Activated CD4-positive, alpha-beta T cell treated with anti-CD3 and anti-CD28 coated beads, Interleukin-2, Interleukin-4, amounts not matched to agents 100 ng/mL and 50 ng/mL, durations not matched to agents 16 hours and 8 hours (primary cell): ENCODE data around the gene RNF144A.
A peak's percentile ranks its signal among the peaks of the same experiment; 100 is the strongest.

Experiments used
- DNase-seq: peaks from one replicate; pipeline ENCODE4 v3.0.0-alpha.2; 2020; ENCODE audit warnings: low spot score

The RNF144A gene

DNA sequence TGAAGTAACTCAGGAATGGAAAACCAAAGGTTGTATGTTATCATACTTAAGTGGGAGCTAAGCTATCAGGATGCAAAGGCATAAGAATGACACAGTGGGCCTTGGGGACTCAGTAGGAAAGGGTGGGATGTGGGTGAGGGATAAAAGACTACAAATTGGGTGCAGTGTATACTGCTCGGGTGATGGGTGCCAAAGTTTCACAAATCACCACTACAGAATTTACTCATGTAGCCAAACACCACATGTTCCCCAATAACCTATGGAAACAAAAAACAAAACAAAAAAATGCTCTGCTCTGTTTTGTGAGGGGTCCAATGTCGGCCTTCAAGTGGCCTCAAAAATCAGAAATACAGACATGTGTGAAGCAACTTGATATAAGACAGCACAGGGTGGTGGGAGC is 8.9 kb upstream of the RNF144A start:
- DNase-seq = no peak

DNA sequence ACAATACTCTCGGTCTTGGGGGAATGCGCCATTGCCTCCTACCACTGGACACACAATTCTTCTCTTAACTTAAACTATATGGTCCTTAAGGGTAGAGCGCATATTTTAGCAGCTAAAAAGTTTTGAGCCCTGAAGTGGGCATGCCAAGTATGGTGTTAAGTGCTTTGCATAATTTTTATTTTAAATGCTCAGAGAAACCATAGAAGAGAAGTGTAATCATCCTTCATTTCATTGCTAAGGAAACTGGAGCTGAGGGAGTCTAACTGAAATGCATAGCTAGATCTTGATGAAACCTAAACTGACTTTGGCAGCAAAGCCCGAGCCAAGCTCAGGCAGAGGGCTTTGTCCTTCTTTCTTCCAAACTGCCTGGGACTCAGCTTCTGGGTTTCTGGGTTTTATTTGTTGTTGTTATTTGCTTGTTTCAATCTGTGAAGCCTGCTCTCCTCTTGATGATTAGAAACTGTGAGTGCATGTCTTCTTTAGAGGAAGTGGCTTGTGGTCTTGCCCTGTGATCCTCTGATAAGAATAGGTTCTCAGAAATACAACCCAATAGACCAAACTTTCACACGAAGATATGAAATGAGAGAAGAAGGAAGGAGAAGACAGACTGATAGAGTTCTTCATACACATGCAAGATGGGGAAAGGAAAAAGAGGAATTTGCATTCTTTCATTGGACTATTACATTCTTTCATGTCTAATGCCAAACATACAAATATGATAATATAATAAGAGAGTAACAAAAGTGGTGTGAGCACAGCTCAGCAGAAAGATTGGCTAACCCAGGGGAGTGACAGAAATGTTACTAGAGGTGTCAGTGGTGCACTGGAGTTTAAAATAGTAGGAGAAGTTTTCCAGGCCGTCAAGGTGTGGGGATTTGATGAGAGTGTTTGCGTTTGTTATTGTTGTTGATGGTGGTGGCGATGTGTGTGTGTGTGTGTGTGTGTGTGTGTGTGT is 7.5 kb upstream of the RNF144A start:
- peak; percentile 87 for DNase-seq

DNA sequence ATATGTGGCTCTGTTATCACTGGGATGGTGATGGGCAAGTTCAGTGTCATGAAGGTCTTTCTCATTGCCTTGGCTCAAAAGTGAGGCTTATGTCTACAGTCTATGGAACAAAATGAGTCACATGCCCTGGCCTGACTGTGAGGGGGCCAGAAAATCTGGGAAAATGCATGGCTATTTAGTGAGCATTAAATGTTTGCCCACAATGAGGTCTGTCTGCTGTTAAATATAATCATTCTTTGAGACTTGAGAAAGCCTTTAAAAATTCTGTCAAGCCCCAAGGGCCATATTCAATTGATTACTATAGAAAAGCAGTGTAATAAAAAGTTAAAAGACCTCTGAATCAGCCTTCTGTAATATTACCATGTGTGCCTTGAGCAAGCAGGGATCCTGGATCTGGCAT is 5.5 kb upstream of the RNF144A start:
- no peak for DNase-seq

DNA sequence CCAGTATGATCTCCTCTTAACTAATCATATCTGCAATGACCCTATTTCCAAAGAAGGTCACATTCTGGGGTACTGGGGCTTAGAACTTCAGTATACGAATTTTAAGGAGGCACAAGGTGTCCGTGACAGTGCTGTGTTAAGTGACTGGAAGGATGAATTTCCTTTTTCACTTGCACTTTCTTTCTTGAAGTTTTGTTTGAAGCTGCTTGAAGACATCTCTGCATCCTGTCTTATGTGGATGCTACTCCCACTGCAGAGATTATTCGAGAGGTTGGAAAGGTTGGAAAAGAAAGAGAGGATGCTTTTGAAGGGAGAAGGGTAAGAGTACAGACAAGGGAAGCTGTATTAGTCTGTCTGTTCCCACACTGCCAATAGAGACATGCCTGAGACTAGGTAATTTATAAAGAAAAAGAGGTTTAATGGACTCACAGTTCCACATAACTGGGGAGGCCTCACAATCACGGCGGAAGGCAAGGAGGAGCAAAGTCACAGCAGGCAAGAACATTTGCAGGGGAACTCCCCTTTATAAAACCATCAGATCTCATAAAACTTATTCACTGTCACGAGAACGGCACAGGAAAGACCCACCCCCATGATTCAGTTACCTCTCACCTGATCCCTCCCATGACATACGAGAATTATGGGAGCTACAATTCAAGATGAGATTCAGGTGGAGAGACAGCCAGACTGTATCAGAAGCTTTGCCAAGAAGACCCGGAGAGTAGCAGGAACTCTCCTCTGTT is 3.6 kb upstream of the RNF144A start:
- peak; percentile 50 for DNase-seq

DNA sequence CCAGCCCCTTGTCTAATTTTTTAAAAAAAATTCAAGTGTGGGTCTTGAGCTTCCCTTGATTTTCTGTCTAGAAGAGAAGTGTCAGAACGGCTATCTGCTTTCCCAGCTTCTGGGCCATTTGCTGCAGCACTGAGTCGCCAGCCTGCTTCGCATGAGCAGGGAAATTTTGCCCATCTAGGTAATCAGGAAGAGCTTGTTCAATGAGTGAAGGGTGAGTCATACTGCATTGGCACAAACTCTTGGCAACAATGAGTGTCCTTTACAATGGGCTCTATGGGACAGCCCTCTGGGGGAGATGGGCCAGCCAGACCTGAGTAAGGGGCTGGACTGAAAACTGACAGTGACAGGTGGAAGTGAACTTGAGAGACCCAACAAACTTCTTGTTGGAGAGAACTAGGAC is 2.4 kb upstream of the RNF144A start:
- peak; percentile 47 for DNase-seq

DNA sequence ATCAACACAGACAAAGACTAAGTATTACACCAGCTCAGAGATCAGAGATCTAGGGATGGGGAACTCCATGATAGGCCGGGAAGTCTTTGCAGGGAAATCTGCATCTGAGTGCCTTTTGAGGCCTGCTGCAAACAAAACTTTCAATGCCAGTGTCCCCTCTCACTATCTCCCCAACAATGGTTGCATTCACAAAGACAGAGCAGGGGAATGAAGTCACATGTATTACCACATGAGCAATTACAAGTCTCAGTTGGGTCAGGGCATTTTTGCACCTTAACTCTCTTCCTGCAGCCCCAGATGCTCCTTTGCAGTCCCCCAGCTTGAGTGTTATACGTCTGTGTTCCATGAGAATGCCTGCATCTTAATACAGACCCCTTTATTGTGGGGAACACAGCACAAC is 1.8 kb upstream of the RNF144A start:
- DNase-seq = no peak

DNA sequence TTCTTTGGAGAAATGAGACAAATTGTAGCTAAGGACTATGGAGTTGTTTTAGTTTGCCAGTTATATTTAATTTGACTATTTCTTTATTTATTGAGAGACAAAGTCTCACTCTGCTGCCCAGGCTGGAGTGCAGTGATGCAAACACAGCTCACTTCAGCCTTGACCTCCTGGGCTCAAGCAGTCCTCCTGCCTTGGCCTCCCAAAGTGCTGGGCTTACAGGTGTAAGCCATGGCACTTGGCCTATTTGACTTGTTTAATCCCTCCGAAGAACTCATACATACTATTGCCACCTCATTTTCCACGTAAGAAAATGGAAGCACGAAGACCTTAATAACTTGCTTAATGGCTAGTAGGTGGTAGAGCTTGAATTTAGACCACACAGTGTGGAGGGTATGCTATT is 988 bp upstream of the RNF144A start:
- no peak for DNase-seq

DNA sequence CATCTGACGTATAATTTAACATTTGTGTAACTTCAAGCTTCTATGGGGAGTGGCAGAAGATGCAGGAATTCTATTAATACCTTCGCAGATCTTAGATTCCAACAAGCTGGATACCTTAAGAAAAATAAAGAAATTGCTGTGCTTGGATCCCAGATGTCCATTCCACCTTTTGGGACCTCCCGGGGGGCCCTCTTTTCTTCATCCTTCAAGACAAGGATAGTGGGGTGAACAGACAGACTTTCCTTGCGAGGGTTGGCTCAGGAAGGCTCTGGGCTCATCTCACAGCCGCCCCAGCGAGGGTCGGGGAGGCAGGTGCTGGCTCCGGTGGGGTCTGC is 509 bp upstream of the RNF144A start:
- no peak for DNase-seq

DNA sequence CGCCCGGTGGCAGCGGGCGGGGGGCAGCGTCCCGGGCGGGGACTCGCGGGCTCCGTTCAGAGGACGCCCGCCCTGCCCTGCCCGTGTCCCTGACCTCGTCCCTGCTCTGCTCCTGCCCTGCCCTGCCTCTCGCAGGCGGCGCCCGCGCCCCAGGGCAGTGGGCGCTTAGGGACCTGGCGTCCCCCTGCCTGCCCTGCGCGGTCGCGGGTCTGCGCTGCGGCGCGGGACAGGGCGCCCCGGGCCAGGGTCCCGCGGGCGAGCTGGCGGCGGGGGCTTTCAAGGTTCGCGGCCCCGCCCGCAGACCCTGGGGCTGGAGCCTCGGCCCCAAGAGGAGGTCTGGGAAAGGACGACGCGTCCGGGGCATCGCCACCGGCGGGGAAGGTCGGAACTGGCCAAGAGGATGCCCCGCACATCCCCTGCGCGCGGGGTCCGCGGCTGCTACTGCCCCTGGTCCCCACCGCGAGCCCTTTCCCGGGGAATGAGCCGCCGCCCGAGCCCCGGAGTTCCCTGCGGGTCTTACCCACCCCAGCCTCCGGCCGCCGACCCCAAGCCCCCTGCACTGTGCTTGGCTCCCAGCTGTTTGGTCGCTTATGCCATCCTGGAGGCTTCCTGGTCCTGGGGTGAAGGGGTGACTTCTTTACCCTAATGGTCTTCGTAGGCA is 679 bp downstream of the RNF144A start:
- no peak for DNase-seq

DNA sequence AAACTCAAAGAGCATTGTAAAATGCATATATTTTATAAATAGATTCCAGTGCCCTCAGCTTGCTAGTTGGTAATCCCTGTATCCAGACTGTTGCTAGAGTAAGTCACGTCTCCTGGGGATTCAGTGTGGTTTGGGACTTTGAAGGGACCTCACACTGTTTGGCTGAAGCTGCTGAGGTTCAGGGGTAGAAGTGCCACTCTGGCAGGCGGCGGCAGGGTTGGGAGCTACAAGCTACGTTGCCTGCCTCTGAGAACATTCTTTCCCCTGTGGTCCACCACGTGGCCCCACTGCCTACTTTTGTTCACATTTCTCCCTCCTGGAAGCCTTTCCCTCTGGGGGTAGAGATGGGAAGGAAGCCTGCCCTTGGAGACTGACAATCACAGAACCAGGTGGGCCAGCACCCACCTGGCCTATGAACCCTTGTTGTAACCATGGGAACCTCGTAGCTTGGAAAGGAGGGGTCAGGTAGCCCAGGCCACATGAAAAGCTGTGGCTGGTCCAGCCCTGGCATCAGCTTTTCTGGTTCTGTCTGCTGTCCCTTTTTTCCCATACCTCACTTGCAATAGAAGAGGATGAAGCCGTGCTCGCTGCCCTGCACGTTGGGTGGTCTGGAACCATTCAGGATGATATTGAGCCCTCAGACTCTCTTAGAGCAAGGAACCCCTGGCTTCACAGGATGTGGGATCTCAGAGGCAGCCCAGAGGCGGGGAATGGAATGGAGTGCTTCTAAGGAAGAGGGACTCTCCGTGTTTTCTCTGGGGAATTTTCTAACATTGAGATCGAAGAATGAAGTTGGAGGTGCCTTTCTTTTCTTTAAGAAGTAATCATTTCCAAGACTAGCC is 2.9 kb downstream of the RNF144A start:
- DNase-seq = no peak

DNA sequence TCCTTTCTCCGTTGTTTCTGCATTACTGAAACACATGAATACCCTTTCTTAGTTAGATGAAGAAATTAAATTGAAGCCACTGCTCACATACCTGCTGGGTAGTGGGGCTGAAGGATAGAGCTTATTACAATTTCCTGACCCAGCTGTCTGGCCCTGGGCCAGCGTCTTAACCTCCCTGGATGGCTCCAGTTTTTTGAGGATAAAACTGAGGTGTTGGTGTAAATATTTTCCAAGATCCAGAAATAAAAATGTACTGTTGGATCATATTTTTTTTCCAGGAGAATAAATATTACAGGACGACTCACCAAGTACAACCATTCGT is 3.5 kb downstream of the RNF144A start:
- no peak for DNase-seq

DNA sequence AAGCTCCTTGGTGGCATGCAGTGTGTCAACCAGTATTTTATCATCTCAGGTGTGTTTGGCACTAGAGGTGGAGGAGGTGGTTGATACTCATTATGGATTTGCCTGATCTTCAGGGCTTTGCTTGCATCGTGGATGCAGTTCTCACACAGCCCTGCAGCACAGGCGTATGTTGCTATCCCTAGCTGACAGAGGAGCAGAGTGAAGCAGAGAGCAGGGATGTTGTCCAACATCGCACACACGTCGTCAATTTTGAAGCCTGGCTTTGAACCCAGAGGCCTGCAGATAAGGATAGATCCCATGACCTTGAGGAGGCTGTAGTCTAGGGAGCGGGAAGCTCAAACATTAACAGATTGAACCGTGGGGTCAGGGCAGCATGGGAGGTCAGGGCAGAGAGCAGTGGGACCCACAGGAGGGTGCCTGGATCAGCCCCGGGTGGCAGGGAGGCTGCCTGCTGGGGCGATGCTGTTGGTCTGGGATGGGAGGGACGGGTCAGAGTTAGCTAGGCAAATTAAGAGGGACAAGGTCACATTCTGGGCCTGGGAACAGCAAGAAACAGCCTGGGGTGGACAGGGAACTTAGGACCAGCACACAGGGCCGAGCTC is 4.2 kb downstream of the RNF144A start:
- no peak for DNase-seq

DNA sequence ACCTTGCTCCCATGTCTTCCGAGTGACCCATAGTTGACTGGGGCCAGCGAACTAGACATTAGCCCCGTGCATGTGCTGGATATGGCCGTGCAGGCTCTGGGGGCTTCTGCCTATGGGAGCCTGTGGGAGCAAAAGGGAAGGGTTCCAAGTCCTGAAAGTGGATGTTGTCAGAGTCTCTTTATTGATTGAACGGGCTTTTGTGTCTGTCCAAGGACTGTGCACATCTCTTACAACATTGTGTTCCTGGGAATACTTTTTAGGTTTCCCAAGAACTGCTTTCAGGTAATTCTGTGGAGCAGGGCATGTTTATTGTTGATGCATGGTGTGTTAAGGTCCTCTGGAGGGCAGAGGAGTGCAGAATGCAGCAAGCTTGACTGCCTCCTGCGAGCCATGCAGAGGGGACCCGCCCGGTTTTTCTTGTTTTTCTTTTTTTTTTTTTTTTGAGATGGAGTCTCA is 5.0 kb downstream of the RNF144A start:
- DNase-seq = no peak

DNA sequence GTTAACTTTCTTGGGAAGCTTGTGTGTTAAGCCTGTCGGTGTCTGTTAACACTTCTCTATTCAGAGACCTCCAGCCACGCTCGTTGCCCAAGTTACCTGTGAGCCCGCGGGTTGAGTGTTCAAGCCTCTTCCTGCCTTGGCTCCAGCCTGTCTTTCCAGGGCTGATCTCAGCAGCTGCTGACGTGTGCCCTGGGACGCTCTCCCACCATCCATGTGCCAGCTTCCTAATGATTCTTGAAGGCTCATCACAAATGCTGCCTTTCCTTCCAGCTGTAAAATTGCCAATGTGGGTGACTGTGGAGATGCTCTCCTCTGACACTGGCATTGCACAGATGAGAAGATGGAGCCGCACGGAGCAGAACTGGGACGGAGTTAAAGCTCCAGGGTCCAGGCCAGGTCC is 6.1 kb downstream of the RNF144A start:
- DNase-seq = no peak

DNA sequence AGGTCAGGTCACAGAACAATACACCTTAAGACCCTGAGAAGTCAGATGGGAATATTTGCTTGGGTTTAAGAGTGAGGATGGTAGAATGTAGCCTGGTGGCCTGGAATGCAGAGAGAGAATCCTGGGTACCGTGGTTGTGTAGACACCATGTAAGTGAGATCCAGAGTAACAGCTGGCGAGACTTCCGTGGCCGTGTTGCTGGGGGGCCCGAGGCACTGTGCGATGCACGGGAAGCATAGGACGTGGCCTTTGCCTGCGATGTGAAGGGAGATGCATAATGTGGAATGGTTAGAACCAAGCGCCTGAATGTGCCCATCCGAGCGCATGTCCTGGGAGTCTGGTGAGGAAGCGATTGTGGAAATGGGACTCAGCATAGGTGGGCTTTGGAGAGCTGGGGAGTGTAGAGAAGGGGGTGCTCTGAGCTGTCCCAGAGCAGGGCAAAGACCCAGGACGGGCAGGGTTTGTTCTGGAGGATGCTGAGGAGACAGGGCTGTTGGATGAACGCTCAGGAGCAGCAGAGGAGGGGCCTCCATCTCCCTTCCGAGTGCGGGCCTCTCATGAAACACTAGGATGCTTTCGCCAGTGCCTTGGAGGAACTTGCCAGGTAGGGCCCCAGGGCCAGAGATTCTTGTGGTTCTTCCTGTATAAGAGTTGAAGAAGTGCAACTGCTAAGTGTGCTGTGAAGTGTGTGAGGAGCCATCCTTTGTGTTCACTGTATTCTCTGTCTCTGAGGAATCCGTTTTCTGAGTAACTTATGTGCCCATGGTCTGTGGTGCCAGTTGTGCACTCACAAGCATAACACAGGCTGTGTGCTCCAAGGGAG is 7.1 kb downstream of the RNF144A start:
- no peak for DNase-seq

DNA sequence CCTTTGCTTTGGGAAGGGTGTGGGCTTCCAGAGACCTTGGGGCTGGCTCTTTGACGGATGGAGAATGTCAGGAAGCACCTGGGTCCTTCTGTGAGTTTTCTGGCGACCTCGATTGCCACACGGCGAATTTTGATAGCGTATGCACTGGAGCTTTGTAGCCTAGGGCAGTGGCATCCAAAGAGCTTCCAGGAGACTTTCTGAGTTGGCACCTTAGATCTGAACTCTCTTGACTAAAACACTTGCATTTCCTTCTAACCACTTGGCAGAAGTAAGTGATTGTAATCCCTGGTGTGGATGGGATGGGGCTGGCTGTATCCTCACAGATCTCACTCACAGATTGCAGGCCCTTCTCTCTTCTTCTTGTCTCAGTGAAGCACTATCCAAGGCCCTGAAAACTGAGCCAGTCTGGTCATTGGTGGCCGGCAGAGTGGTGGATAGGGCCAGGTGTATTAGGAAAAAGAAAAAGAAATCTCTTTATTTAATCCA is 7.8 kb downstream of the RNF144A start:
- DNase-seq = no peak

DNA sequence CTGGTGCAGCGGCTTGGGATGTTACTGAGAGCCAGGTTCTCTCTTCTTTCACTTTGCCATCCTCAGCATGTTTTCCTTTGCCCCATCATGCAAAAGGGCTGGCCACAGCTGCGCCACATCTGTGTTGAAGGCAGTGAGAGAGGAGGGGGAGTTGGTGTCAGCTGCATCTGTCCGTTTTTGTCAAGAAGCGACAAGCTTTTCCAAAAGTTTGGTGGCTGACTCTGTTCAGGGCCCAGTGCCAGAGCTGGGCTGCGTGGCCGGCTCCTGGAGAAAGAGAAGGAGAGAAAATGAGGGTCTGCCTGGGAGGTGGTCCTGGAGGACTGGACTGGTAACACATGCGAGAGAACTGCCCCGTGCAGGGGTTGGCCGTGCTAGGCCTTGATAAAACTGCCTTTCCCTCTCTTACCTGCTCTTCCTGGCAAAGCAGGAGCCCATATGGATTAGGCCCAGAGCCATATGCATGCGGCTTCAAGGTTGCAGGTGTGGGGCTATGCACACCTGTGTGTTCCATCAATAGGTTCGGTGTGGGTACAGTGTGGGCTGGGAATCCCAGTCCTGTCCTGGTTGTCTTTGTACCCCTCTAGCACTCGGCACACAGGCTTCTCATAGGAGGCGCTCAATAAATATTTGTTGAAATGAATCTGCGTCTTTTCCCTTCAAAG is 9.0 kb downstream of the RNF144A start:
- no peak for DNase-seq

DNA sequence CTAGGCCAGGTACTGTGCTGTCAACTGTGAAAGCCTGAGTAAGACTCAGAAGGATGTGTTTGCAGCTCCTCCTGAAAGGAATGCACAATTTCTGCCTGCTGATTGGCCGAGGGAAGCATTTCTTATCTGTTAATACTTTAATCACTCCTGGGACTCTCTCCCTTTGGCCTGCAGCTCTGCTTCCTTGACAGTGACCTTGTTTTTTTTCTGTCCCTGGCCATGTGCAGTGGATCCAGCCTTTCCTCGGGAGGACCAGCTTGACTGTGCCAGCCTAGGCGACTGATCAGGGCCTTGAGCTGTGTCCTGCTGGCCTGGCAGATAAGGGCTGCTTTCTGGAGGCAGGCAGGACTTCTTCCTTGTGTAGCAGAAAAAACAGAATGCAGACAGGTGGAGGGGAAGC is 10.0 kb downstream of the RNF144A start:
- no peak for DNase-seq

DNA sequence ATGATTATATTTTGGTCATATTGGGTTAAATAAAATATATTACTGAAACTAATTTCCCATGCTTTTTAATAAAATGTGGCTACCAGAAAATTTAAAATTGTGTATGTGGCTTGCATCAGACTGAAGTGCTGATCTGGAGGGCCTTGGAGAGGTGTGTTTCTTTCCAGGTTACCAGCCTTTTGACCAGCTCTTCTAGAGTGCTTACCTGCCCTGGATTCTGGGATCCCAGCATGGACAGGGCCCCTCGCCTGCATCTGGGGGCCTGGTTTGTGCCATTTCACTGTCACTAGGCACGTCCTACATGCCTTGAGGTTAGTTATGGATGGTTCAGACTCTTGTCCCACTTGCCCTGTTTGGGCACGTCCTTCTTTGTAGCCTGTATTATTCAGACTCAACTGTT is 10.5 kb downstream of the RNF144A start:
- no peak for DNase-seq

DNA sequence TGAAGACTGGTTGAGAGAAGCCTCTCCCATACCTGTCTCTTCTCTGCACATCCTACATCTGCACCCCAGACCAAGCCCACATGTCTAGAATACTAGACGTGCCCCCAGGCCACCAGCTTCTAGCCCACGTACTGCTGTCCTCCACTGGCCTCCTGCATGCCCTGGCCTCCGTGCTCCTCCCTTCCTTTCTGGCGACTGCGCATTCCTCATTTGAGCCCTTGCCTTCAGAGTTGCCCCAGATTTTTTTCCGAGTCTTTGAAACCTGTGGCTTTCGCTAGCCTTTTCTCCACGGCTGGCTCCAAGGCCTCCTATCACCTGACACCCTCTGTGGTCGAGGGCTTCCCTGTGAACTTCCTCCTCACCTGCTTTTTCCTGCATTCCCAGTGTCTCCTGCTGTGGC is 11.2 kb downstream of the RNF144A start:
- no peak for DNase-seq
